Retinal pigment epithelial cell (primary cell): ENCODE results near the gene RPL28.

Experiments
- DNase-seq: peaks from one replicate; pipeline ENCODE4 v3.0.0-alpha.2; 2010; ENCODE audit warnings: low read depth
- H3K4me3 ChIP-seq: 2 replicates; pipeline ENCODE4 v1.5.1; 2011; ENCODE audit warnings: mild to moderate bottlenecking, low read length, control low read depth, moderate library complexity
- CTCF ChIP-seq: conservative IDR thresholded peaks from 2 replicates; pipeline ENCODE4 v1.5.1; 2011; ENCODE audit warnings: low read depth, low read length, control low read depth, inconsistent platforms

RPL28 gene

GRCh38 chr19:55369653-55370304, 16.0 kb upstream of the RPL28 start:
- no peak for TF ChIP-seq CTCF
- peak overlapping the region; percentile 40 for H3K4me3 ChIP-seq
- no peak for DNase-seq

- TF ChIP-seq CTCF, result no peak
- DNase-seq, result no peak
- peak within 1 kb of the TSS; percentile 40 for H3K4me3 ChIP-seq
Measured at GRCh38 chr19:55370305-55370988, 15.3 kb upstream of the RPL28 start, which contains the start of gene IL11. IL11 (minus strand) TSS chr19:55370463; CDS start chr19:55370310, 153 bp downstream.

- no peak for TF ChIP-seq CTCF
- no peak overlapping the region for H3K4me3 ChIP-seq
- no peak for DNase-seq
Measured at GRCh38 chr19:55372316-55373081, 13.2 kb upstream of the RPL28 start.

- no peak for DNase-seq
- TF ChIP-seq CTCF, result no peak
- H3K4me3 ChIP-seq, result no peak overlapping the region
Measured at GRCh38 chr19:55373306-55373992, 12.3 kb upstream of the RPL28 start.

GRCh38 chr19:55373993-55374757, 11.6 kb upstream of the RPL28 start:
- TF ChIP-seq CTCF, result no peak
- no peak for DNase-seq
- no peak overlapping the region for H3K4me3 ChIP-seq

- no peak for TF ChIP-seq CTCF
- no peak within 1 kb of the TSS for H3K4me3 ChIP-seq
- DNase-seq, result no peak
Measured at GRCh38 chr19:55376241-55376933, 9.3 kb upstream of the RPL28 start, which contains the start of gene TMEM190. TMEM190 (plus strand) TSS chr19:55376826; CDS start chr19:55376854, 28 bp downstream.
